Stomach smooth muscle (tissue), 2 donors: ENCODE results near the gene LPCAT3.
"Not testable (repeated sequence)": the region's sequence is repeated elsewhere in the genome, so short reads cannot be mapped to it uniquely, and the experiment has no call there.

Experiments used
- H3K27ac ChIP-seq: one replicate; pipeline ENCODE4 v1.7.0; 2013; ENCODE audit warnings: mild to moderate bottlenecking, low read length, inconsistent platforms
- H3K27me3 ChIP-seq, 2 donors: one replicate each; pipeline ENCODE4 v1.7.0; 2013; ENCODE audit warnings: low read length in 2 of 2; ENCODE audit not compliant: insufficient read depth in 2 of 2, control insufficient read depth in 1 of 2
- H3K36me3 ChIP-seq, 2 donors: one replicate each; pipeline ENCODE4 v1.7.0; 2013; ENCODE audit warnings: low read length in 2 of 2; ENCODE audit not compliant: control insufficient read depth in 2 of 2, insufficient read depth in 2 of 2
- H3K4me1 ChIP-seq: one replicate; pipeline ENCODE4 v1.7.0; 2013; ENCODE audit warnings: low read length; ENCODE audit not compliant: control insufficient read depth, insufficient read depth
- H3K4me3 ChIP-seq, 2 donors: one replicate each; pipeline ENCODE4 v1.7.0; 2013; ENCODE audit warnings: low read length in 2 of 2
- H3K9ac ChIP-seq, 2 donors: one replicate each; pipeline ENCODE4 v1.7.0; 2013; ENCODE audit warnings: low read length in 2 of 2, mild to moderate bottlenecking in 1 of 2
- H3K9me3 ChIP-seq, 2 donors: one replicate each; pipeline ENCODE4 v1.7.0; 2013; ENCODE audit warnings: low read length in 2 of 2; ENCODE audit not compliant: control insufficient read depth in 2 of 2
- donor health status: healthy.
- donor health status: Pancreatic carcinoma.

Gene LPCAT3

GRCh38 chr12:7058163-7058845, 40.0 kb upstream of the LPCAT3 start:
- H3K4me1 ChIP-seq, result peaks cover 18% of the 10 kb centered on the region
- no peaks in the 10 kb centered on the region for H3K9me3 ChIP-seq
- peaks cover 4 to 9% of the 10 kb centered on the region in 2 donors for H3K36me3 ChIP-seq
- no peaks in the 10 kb centered on the region for H3K27me3 ChIP-seq
- H3K4me3 ChIP-seq, result no peak overlapping the region
- H3K27ac ChIP-seq, result no peak overlapping the region
- no peak overlapping the region for H3K9ac ChIP-seq

- H3K4me1 ChIP-seq, H3K4me3 ChIP-seq, H3K9me3 ChIP-seq, H3K27ac ChIP-seq, H3K27me3 ChIP-seq, H3K9ac ChIP-seq, H3K36me3 ChIP-seq: not testable (repeated sequence)
Observed at GRCh38 chr12:7055736-7056135, 37.5 kb upstream of the LPCAT3 start.

- no peaks in the 10 kb centered on the region for H3K9me3 ChIP-seq
Observed at GRCh38 chr12:7054925-7055324, 36.6 kb upstream of the LPCAT3 start.

DNA sequence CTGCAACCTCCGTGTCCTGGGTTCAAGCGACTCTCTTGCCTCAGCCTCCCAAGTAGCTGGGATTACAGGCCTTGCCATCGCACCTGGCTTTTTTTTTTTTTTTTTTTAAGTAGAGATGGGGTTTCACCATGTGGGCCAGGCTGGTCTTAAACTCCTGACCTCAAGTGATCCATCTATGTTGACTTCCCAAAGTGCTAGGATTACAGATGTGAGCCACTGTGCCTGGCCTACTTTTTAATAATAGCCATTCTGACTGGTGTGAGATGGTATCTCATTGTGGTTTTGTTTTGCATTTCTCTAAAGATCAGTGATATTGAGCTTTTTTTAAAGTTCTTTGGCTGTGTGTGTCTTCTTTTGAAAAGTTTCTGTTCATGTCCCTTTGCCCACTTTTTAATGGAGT, 31.7 kb upstream of the LPCAT3 start:
- H3K27me3 ChIP-seq, H3K4me1 ChIP-seq, H3K27ac ChIP-seq, H3K9ac ChIP-seq, H3K9me3 ChIP-seq, H3K4me3 ChIP-seq, H3K36me3 ChIP-seq: not testable (repeated sequence)

More at GRCh38 chr12:7054925-7055324, 36.6 kb upstream of the LPCAT3 start:
- Histone ChIP-seq H3K27me3 (no peaks in the 10 kb centered on the region), H3K27ac (no peak overlapping the region), H3K4me3 (no peak overlapping the region), H3K4me1 (peaks cover under 1% of the 10 kb centered on the region), H3K9ac (no peak overlapping the region), H3K36me3 (no peaks in the 10 kb centered on the region)

DNA sequence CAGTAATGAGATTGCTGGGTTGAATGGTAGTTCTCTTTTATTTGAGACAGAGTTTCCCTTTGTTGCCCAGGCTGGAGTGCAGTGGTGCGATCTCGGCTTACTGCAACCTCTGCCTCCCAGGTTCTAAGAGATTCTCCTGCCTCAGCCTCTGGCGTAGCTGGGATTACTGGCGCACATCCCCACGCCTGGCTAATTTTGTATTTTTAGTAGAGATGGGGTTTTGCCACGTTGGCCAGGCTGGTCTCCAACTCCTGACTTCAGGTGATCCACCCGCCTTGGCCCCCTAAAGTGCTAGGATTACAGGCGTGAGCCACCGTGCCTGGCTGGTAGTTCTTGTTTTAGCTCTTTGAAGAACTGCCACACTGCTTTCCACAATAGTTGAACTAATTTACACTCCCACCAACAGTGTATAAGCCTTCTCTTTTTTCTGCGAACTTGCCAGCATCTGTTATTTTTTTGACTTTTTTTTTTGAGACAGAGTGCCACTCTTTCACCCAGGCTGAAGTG, 31.2 kb upstream of the LPCAT3 start:
- H3K9ac ChIP-seq, H3K36me3 ChIP-seq, H3K9me3 ChIP-seq, H3K27ac ChIP-seq, H3K4me1 ChIP-seq, H3K27me3 ChIP-seq, H3K4me3 ChIP-seq: not testable (repeated sequence)

GRCh38 chr12:7047306-7047705, 29.0 kb upstream of the LPCAT3 start:
- no peak overlapping the region for H3K27ac ChIP-seq
- H3K4me3 ChIP-seq, result no peak overlapping the region
- no peaks in the 10 kb centered on the region for H3K36me3 ChIP-seq
- H3K9me3 ChIP-seq, result no peaks in the 10 kb centered on the region
- H3K4me1 ChIP-seq, result no peaks in the 10 kb centered on the region
- no peaks in the 10 kb centered on the region for H3K27me3 ChIP-seq
- no peak overlapping the region for H3K9ac ChIP-seq

DNA sequence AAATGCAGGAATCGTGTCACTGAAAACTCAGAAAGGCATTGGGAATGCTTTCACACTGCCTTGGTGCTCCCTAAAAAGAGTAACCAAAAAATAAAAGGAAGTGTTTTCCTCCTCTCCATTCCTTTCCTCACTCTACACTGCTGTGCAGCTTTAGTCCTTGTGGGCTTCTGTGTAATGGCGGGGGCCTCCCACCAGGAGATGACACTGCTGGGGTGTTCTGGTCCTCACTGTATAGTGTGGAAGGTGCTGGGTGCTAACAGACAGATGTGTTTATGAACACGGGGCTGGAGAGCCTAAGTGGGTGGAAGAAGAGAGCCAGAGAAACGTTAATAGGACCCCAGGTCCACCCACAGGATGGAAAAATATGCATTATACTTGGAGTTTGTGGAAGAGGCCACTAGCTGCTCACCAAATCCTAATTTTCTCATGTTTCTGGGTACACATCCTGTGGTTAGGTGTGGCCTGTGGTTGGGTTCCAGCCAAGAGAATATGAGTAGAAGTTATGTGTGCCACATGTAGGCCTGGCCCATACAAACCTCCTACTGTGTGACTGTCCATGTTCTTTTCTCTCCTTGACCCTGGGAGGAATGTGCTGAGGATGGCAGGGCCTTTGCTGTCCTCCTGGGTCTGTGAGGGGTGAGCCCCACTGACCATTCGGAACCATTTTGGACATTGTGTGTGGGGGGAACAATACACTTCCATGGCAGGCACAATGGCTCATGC, 28.3 kb upstream of the LPCAT3 start:
- no peak overlapping the region for H3K9ac ChIP-seq
- no peaks in the 10 kb centered on the region for H3K27me3 ChIP-seq

GRCh38 chr12:7045913-7046312, 27.6 kb upstream of the LPCAT3 start:
- Histone ChIP-seq H3K27me3 (no peaks in the 10 kb centered on the region), H3K4me1 (no peaks in the 10 kb centered on the region), H3K9ac (no peak overlapping the region), H3K9me3 (no peaks in the 10 kb centered on the region), H3K27ac (no peak overlapping the region), H3K4me3 (no peak overlapping the region), H3K36me3 (no peaks in the 10 kb centered on the region)

More for the DNA sequence above, 28.3 kb upstream of the LPCAT3 start:
- Histone ChIP-seq H3K4me3 (no peak overlapping the region), H3K27ac (no peak overlapping the region), H3K9me3 (no peaks in the 10 kb centered on the region), H3K4me1 (no peaks in the 10 kb centered on the region), H3K36me3 (no peaks in the 10 kb centered on the region)

DNA sequence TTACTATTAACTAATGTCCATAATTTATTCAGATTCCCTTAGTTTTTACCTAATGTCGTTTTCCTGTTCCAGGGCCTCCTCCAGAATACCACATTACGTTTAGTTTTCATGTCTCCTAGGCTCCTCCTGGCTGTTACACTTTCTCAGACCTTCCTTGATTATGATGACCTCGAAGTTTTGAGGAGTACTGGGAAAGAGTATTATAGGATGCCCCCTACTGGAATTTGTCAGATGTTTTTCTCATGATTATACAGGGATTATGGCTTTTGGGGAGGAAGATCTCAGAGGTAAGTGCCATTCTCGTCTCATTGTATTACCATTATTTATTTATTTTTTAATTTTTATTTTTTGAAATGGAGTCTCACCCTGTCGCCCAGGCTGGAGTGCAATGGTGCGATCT, 24.6 kb upstream of the LPCAT3 start:
- no peaks in the 10 kb centered on the region for H3K4me1 ChIP-seq
- H3K4me3 ChIP-seq, result no peak overlapping the region
- H3K9me3 ChIP-seq, result no peaks in the 10 kb centered on the region
- no peak overlapping the region for H3K9ac ChIP-seq
- H3K36me3 ChIP-seq, result no peaks in the 10 kb centered on the region
- H3K27me3 ChIP-seq, result no peaks in the 10 kb centered on the region
- no peak overlapping the region for H3K27ac ChIP-seq

GRCh38 chr12:7039403-7039802, 21.1 kb upstream of the LPCAT3 start:
- no peaks in the 10 kb centered on the region for H3K9me3 ChIP-seq
- H3K36me3 ChIP-seq, result no peaks in the 10 kb centered on the region
- H3K9ac ChIP-seq, result no peak overlapping the region
- H3K27me3 ChIP-seq, result no peaks in the 10 kb centered on the region
- no peaks in the 10 kb centered on the region for H3K4me1 ChIP-seq
- no peak overlapping the region for H3K27ac ChIP-seq
- no peak overlapping the region for H3K4me3 ChIP-seq

DNA sequence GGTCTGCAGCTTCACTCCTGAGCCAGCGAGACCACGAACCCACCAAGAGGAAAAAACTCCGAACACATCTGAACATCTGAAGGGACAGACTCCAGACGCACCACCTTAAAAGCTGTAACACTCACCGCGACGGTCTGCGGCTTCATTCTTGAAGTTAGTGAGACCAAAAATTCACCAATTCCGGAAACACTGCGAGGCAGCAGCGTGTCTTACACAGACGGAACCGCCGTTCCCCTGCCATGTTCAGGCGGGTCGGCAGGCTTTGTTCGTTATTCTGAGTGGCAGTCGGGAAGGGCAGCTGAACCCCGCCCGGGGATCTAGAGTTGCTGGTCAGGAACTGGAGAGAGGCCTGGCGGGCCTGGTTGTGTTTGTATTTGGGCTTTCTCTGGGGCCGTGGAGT, 20.3 kb upstream of the LPCAT3 start:
- Histone ChIP-seq H3K4me1 (no peaks in the 10 kb centered on the region), H3K36me3 (no peaks in the 10 kb centered on the region), H3K27ac (no peak overlapping the region)

More for the DNA sequence above, 20.3 kb upstream of the LPCAT3 start:
- H3K9me3 ChIP-seq, result no peaks in the 10 kb centered on the region
- H3K4me3 ChIP-seq, result no peak overlapping the region
- peaks cover 0 to 2% of the 10 kb centered on the region in 2 donors for H3K27me3 ChIP-seq
- H3K9ac ChIP-seq, result no peak overlapping the region
